OCI-LY3 (cell line): Measurements from ENCODE around the gene MAPKAP1.

Experiments used
- H2AFZ ChIP-seq: fragments of 200-600, 300-600 bp; shearing (Covaris generic); 2 replicates; pipeline ENCODE4 v1.6.0; 2014; ENCODE audit warnings: antibody characterized with exemption, low read depth, low read length
- H3K27ac ChIP-seq: fragments of 200-600, 300-600 bp; sonication (generic); 2 replicates; pipeline ENCODE4 v1.5.1; 2014; ENCODE audit warnings: mild to moderate bottlenecking, low read length, moderate library complexity, mixed read lengths
- H3K27me3 ChIP-seq: fragments of 200-600, 300-600 bp; sonication (generic); 2 replicates; pipeline ENCODE4 v1.6.1; 2014; ENCODE audit warnings: low read depth, low read length, mixed read lengths
- H3K36me3 ChIP-seq: fragments of 200-600, 300-600 bp; sonication (generic); replicated peaks from 2 replicates; pipeline ENCODE3; 2014; ENCODE audit warnings: low read depth, low read length, mixed read lengths
- H3K4me1 ChIP-seq: fragments of 300-600, 200-600 bp; sonication (generic); 2 replicates; pipeline ENCODE4 v1.6.1; 2014; ENCODE audit warnings: low read length, mixed read lengths
- H3K4me2 ChIP-seq: fragments of 200-600, 300-600 bp; sonication (generic); 2 replicates; pipeline ENCODE4 v1.6.1; 2014; ENCODE audit warnings: low read length, mixed read lengths
- H3K4me3 ChIP-seq: fragments of 300-600, 200-600 bp; sonication (generic); 2 replicates; pipeline ENCODE4 v1.5.1; 2014; ENCODE audit warnings: antibody characterized with exemption, mild to moderate bottlenecking, low read length, moderate library complexity
- H3K79me2 ChIP-seq: fragments of 300-600, 200-600 bp; shearing (Covaris generic); 2 replicates; pipeline ENCODE4 v1.6.1; 2014; ENCODE audit warnings: mild to moderate bottlenecking, low read length, mixed read lengths
- H3K9ac ChIP-seq: fragments of 300-600, 200-600 bp; shearing (Covaris generic); 2 replicates; pipeline ENCODE4 v1.6.0; 2014; ENCODE audit warnings: mild to moderate bottlenecking, low read length, moderate library complexity
- H3K9me3 ChIP-seq: fragments of 200-600, 300-600 bp; shearing (Covaris generic); 2 replicates; pipeline ENCODE4 v1.6.1; 2014; ENCODE audit warnings: low read length, mixed read lengths; ENCODE audit not compliant: insufficient read depth
- H4K20me1 ChIP-seq: fragments of 200-600, 300-600 bp; sonication (generic); 2 replicates; pipeline ENCODE4 v1.6.1; 2016; ENCODE audit warnings: low read length, mixed read lengths; ENCODE audit not compliant: insufficient read depth
- EZH2phosphoT487 ChIP-seq: fragments of 200-600 bp; shearing (Covaris generic); IDR thresholded peaks from 2 replicates; pipeline ENCODE4 v1.6.1; 2018; ENCODE audit warnings: antibody characterized with exemption, mixed run types, low read depth
- TF ChIP-seq, protein P1 (sequence below): fragments of 200-600, 300-600 bp; sonication (generic); IDR thresholded peaks from 2 replicates; pipeline ENCODE4 v1.5.1; 2014; ENCODE audit warnings: antibody characterized with exemption, low read length, low read depth

The MAPKAP1 gene

DNA sequence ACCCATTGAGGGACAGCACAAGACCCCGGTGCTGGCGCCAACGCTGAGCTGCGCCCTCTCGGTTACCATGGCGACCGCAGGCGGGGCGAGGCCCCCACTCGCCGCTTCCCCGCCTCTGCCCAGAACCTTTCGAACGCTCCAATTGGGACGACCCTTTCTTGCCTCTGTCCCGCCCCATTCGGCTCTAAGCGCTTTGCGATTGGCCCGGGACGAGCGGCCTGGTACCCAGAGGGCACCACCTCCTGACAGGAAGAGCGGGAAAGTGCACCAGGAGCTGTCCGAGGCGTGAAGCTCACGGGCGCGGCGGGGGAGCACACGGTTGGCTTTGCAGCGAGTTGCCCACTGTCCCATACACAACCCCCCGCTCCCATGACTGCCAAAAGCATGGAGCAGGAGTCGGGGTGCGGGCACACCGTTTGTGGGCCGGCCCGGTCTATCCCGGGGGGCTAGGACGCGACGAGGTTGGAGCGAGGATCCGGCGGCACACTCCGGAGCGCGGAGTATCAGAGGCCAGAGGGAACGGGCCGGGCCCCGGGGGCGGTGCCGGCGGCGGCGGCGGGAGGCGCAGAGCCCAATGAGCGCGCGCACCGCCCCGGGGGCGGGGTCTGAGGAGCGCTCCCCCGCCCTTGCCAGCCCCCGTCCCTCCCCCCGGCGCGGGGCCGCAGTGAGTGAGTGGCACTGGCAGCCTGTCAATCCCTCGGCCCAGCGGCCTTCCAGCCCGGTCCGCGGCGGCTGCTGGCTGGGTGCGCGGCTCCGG is 39.2 kb upstream of the MAPKAP1 start:
- TF ChIP-seq, protein P1, sequence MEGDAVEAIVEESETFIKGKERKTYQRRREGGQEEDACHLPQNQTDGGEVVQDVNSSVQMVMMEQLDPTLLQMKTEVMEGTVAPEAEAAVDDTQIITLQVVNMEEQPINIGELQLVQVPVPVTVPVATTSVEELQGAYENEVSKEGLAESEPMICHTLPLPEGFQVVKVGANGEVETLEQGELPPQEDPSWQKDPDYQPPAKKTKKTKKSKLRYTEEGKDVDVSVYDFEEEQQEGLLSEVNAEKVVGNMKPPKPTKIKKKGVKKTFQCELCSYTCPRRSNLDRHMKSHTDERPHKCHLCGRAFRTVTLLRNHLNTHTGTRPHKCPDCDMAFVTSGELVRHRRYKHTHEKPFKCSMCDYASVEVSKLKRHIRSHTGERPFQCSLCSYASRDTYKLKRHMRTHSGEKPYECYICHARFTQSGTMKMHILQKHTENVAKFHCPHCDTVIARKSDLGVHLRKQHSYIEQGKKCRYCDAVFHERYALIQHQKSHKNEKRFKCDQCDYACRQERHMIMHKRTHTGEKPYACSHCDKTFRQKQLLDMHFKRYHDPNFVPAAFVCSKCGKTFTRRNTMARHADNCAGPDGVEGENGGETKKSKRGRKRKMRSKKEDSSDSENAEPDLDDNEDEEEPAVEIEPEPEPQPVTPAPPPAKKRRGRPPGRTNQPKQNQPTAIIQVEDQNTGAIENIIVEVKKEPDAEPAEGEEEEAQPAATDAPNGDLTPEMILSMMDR: no peak
- TF ChIP-seq EZH2phosphoT487: no peak
- no peaks in the 10 kb centered on the region for H3K9me3 ChIP-seq
- no peaks in the 10 kb centered on the region for H4K20me1 ChIP-seq
- peaks cover 20% of the 10 kb centered on the region for H3K4me1 ChIP-seq
- peak overlapping the region; percentile 76 for H3K27ac ChIP-seq
- H3K27me3 ChIP-seq: peaks cover 21% of the 10 kb centered on the region
- no peaks in the 10 kb centered on the region for H3K36me3 ChIP-seq
- H2AFZ ChIP-seq: peak overlapping the region; percentile 78
- no peaks in the 10 kb centered on the region for H3K79me2 ChIP-seq
- H3K4me2 ChIP-seq: peak overlapping the region; percentile 95
- H3K9ac ChIP-seq: peak overlapping the region; percentile 88
- peak overlapping the region; percentile 85 for H3K4me3 ChIP-seq

DNA sequence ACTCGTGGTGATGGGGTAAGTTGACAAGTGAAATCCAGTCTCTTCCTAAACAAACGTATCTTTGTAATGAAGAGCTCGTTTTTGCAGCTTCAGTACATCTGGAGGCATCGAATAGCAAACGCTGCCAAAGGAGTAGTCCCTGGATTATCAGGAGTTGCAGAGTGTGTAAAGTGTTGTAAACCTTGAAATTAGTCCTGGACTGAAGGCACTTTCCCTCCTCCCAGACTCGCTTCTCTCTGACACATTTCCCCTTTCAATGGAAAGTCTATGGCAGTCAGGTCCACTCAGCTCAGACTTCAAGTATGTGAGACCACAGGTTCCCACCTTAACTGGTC is 38.6 kb upstream of the MAPKAP1 start:
- peak overlapping the region; percentile 95 for H3K4me2 ChIP-seq
- H3K36me3 ChIP-seq: no peaks in the 10 kb centered on the region
- peaks cover 20% of the 10 kb centered on the region for H3K4me1 ChIP-seq
- TF ChIP-seq, protein P1: no peak
- TF ChIP-seq EZH2phosphoT487: no peak
- peak overlapping the region; percentile 78 for H2AFZ ChIP-seq
- no peaks in the 10 kb centered on the region for H3K9me3 ChIP-seq
- no peaks in the 10 kb centered on the region for H4K20me1 ChIP-seq
- H3K27ac ChIP-seq: no peak overlapping the region
- H3K4me3 ChIP-seq: peak overlapping the region; percentile 85
- H3K79me2 ChIP-seq: no peaks in the 10 kb centered on the region
- peak overlapping the region; percentile 34 for H3K9ac ChIP-seq
- peaks cover 21% of the 10 kb centered on the region for H3K27me3 ChIP-seq

DNA sequence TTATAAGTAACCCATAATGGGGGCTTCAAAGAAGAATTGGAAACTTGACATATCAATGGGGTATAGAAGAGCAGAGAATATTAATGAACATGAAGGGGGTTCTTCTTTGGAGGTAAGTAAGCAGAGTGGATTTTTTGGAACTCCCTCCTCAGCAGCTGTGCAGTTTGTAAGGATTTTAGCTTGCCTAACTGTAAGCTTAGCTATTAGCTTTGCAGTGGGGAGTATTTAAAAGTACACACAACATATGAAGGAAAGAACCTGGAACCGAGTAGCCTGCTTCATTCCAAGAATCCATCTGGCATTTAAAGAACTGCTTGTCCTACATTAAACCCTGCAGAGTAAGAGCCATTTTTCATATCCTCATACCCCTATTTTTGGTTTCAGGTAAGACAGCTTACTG is 38.0 kb upstream of the MAPKAP1 start:
- peak overlapping the region; percentile 34; the same call in 1 of the 2 replicates for H3K9ac ChIP-seq
- TF ChIP-seq EZH2phosphoT487: no peak
- TF ChIP-seq, protein P1: no peak
- peak overlapping the region; percentile 95 for H3K4me2 ChIP-seq
- H2AFZ ChIP-seq: no peak overlapping the region
- H4K20me1 ChIP-seq: no peaks in the 10 kb centered on the region
- no peak overlapping the region for H3K27ac ChIP-seq
- H3K36me3 ChIP-seq: no peaks in the 10 kb centered on the region
- peaks cover 20% of the 10 kb centered on the region for H3K4me1 ChIP-seq
- peaks cover 21% of the 10 kb centered on the region for H3K27me3 ChIP-seq
- peak overlapping the region; percentile 85 for H3K4me3 ChIP-seq
- H3K79me2 ChIP-seq: no peaks in the 10 kb centered on the region
- H3K9me3 ChIP-seq: no peaks in the 10 kb centered on the region

DNA sequence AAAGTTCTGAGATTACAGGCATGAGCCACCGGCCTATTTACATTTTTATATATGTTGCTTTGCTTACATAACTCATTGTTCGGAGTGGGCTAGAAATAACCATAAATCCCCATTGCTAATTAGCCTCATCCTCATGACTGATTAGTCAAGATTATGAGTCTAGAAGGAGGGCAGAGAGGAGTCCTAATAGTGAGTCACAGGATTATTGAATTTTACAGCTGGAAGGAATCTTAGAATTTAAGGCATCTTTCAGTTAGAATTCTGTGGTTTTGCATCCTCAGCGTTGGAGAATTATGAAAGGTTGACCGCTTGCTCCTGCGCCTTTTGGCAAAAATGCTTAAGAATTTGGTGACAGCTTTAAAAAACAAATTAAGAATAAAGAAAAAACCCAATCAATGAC is 37.6 kb upstream of the MAPKAP1 start:
- Histone ChIP-seq H3K27ac (no peak overlapping the region), H3K79me2 (no peaks in the 10 kb centered on the region), H3K4me3 (no peak overlapping the region), H3K36me3 (no peaks in the 10 kb centered on the region), H2AFZ (no peak overlapping the region), H3K27me3 (peaks cover 21% of the 10 kb centered on the region), H3K4me1 (peaks cover 20% of the 10 kb centered on the region), H3K9ac (no peak overlapping the region), H3K4me2 (no peak overlapping the region), H3K9me3 (no peaks in the 10 kb centered on the region), H4K20me1 (no peaks in the 10 kb centered on the region)
- TF ChIP-seq, protein P1: no peak
- no peak for TF ChIP-seq EZH2phosphoT487
